Glutamatergic neuron (in vitro differentiated cells): ENCODE data around the gene TIMM10B. TPM values are rescaled to one million over a fixed set of nuclear protein-coding genes. Genes with fewer than 3 reads are reported as not detected.

ENCODE experiments used
- DNase-seq: peaks from one replicate; pipeline ENCODE4 v3.0.0; 2022
- H3K27ac Mint-ChIP-seq: one replicate; pipeline ENCODE4 v1.8.0; 2020; ENCODE audit warnings: mild to moderate bottlenecking, mixed read lengths, inconsistent platforms; ENCODE audit not compliant: unreplicated experiment
- H3K27me3 Mint-ChIP-seq: one replicate; pipeline ENCODE4 v1.8.0; 2020; ENCODE audit warnings: mild to moderate bottlenecking, moderate library complexity, mixed read lengths, inconsistent platforms; ENCODE audit not compliant: unreplicated experiment
- H3K36me3 Mint-ChIP-seq: one replicate; pipeline ENCODE4 v1.8.0; 2020; ENCODE audit warnings: mild to moderate bottlenecking, mixed read lengths, inconsistent platforms; ENCODE audit not compliant: unreplicated experiment
- H3K4me1 Mint-ChIP-seq: one replicate; pipeline ENCODE4 v1.8.0; 2020; ENCODE audit warnings: mild to moderate bottlenecking, low read depth, mixed read lengths, inconsistent platforms; ENCODE audit not compliant: unreplicated experiment
- H3K4me3 Mint-ChIP-seq: one replicate; pipeline ENCODE4 v1.8.0; 2020; ENCODE audit warnings: mild to moderate bottlenecking, mixed read lengths, inconsistent platforms; ENCODE audit not compliant: unreplicated experiment
- H3K9me3 Mint-ChIP-seq: one replicate; pipeline ENCODE4 v1.8.0; 2020; ENCODE audit warnings: mild to moderate bottlenecking, moderate library complexity, mixed read lengths, inconsistent platforms; ENCODE audit not compliant: unreplicated experiment
- CTCF ChIP-seq: fragments of 200-600 bp; sonication (generic); IDR thresholded peaks from one replicate; pipeline ENCODE4 v1.5.0; 2021; ENCODE audit not compliant: partially characterized antibody, unreplicated experiment
- total RNA-seq: library from RNA; stranded (reverse); fragmentation: NEBNext Ultra II Directional; extraction: Animal tissue kit (Norgen Biotek cat#: 25700); gene quantifications from one replicate; pipeline ENCODE4 v1.2.1, GENCODE V29; 2021; ENCODE audit not compliant: unreplicated experiment

The TIMM10B gene
- total RNA-seq, 1 donor from 2014 or later = 35.9 TPM

GRCh38 chr11:6502382-6502781 lies 21.1 kb downstream of the TIMM10B start:
- Mint-ChIP-seq H3K4me3 (no peak overlapping the region), H3K27ac (no peak overlapping the region), H3K27me3 (peaks cover 3% of the 10 kb centered on the region), H3K36me3 (no peaks in the 10 kb centered on the region), H3K9me3 (no peaks in the 10 kb centered on the region), H3K4me1 (peaks cover 2% of the 10 kb centered on the region)
- no peak for DNase-seq
- TF ChIP-seq CTCF = no peak

- no peak for TF ChIP-seq CTCF
- Mint-ChIP-seq H3K4me3 (no peak overlapping the region), H3K27ac (no peak overlapping the region), H3K9me3 (no peaks in the 10 kb centered on the region), H3K27me3 (no peaks in the 10 kb centered on the region), H3K36me3 (no peaks in the 10 kb centered on the region), H3K4me1 (peaks cover 2% of the 10 kb centered on the region)
- no peak for DNase-seq
These were observed 22.9 kb downstream of the TIMM10B start for GRCh38 chr11:6504166-6504565.

- no peaks in the 10 kb centered on the region for H3K27me3 Mint-ChIP-seq
- TF ChIP-seq CTCF = peak; percentile 73
- no peak for DNase-seq
- H3K9me3 Mint-ChIP-seq = no peaks in the 10 kb centered on the region
- no peak overlapping the region for H3K27ac Mint-ChIP-seq
- H3K4me1 Mint-ChIP-seq = peaks cover 2% of the 10 kb centered on the region
- no peaks in the 10 kb centered on the region for H3K36me3 Mint-ChIP-seq
- no peak overlapping the region for H3K4me3 Mint-ChIP-seq
These were observed 24.4 kb downstream of the TIMM10B start for GRCh38 chr11:6505577-6506240.

- peaks cover 4% of the 10 kb centered on the region for H3K36me3 Mint-ChIP-seq
These were observed 35.6 kb downstream of the TIMM10B start for GRCh38 chr11:6516865-6517264.

More at GRCh38 chr11:6516865-6517264, 35.6 kb downstream of the TIMM10B start:
- H3K4me1 Mint-ChIP-seq = no peaks in the 10 kb centered on the region
- H3K4me3 Mint-ChIP-seq = no peak overlapping the region
- no peaks in the 10 kb centered on the region for H3K27me3 Mint-ChIP-seq
- DNase-seq = no peak
- no peak overlapping the region for H3K27ac Mint-ChIP-seq
- H3K9me3 Mint-ChIP-seq = peaks cover 2% of the 10 kb centered on the region
- no peak for TF ChIP-seq CTCF
